ENCODE measurements around the gene SNX10.

DNA sequence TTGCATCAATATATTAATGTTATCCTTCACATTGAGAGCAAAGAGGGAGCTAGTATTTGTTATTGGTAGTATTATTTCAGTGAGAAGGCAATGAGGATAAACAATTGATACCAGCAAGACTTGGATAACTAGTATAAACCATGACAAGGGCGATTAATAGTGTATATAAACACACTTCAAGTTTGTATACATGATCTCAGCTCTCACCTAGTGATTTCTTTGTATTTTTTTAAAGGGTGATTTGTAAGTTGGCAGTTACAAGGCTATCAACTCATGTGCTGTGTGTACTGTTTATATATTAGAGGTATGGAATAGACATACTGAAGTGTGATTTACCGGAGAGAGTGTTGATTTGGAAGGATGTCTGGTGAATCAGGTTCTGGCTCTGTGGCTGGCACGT, 88.0 kb downstream of the SNX10 start:
- TF ChIP-seq, protein P1, sequence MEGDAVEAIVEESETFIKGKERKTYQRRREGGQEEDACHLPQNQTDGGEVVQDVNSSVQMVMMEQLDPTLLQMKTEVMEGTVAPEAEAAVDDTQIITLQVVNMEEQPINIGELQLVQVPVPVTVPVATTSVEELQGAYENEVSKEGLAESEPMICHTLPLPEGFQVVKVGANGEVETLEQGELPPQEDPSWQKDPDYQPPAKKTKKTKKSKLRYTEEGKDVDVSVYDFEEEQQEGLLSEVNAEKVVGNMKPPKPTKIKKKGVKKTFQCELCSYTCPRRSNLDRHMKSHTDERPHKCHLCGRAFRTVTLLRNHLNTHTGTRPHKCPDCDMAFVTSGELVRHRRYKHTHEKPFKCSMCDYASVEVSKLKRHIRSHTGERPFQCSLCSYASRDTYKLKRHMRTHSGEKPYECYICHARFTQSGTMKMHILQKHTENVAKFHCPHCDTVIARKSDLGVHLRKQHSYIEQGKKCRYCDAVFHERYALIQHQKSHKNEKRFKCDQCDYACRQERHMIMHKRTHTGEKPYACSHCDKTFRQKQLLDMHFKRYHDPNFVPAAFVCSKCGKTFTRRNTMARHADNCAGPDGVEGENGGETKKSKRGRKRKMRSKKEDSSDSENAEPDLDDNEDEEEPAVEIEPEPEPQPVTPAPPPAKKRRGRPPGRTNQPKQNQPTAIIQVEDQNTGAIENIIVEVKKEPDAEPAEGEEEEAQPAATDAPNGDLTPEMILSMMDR (IDR thresholded peaks at IDR 0.05) = no peak
- no peak for TF ChIP-seq POLR2A (IDR thresholded peaks at IDR 0.05)
